OCI-LY7 (cell line): ENCODE data around the gene LCMT1.

Source experiments
- EZH2phosphoT487 ChIP-seq: fragments of 200-600 bp; sonication (generic); IDR thresholded peaks from 2 replicates; pipeline ENCODE4 v1.6.1; 2018; ENCODE audit warnings: low read depth, borderline replicate concordance, mild to moderate bottlenecking, mixed run types, antibody characterized with exemption, low read length, moderate library complexity, mixed read lengths
- TF ChIP-seq, protein P1 (sequence below): fragments of 200-600 bp; sonication (generic); conservative IDR thresholded peaks from 2 replicates; pipeline ENCODE4 v1.5.1; 2014; ENCODE audit warnings: mild to moderate bottlenecking, antibody characterized with exemption, low read length, moderate library complexity, mixed read lengths

DNA sequence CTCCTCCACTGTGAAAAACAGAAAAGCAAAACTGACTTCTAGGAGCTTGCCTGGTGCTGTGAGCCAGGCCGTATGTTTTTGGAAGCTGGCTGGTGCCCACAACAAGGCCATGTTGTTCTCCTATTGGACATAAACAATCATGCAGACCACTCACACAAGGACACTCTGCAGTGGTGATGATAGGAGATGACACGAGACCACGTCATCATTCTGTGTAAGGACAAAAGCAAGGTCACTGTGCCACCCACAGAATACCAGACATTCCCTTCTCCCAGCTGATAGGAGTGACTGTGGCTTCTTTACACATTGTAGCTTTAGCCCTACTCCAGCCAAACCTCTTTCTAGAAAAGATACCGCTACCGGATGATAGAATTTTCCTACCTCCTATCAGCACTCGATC is 47.7 kb upstream of the LCMT1 start:
- TF ChIP-seq, protein P1, sequence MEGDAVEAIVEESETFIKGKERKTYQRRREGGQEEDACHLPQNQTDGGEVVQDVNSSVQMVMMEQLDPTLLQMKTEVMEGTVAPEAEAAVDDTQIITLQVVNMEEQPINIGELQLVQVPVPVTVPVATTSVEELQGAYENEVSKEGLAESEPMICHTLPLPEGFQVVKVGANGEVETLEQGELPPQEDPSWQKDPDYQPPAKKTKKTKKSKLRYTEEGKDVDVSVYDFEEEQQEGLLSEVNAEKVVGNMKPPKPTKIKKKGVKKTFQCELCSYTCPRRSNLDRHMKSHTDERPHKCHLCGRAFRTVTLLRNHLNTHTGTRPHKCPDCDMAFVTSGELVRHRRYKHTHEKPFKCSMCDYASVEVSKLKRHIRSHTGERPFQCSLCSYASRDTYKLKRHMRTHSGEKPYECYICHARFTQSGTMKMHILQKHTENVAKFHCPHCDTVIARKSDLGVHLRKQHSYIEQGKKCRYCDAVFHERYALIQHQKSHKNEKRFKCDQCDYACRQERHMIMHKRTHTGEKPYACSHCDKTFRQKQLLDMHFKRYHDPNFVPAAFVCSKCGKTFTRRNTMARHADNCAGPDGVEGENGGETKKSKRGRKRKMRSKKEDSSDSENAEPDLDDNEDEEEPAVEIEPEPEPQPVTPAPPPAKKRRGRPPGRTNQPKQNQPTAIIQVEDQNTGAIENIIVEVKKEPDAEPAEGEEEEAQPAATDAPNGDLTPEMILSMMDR, result no peak
- TF ChIP-seq EZH2phosphoT487, result no peak
